Measurements from ENCODE around the gene SLC35D1.

GRCh38 chr1:67088440-67088839, 34.5 kb upstream of the SLC35D1 start:
- no peak for TF ChIP-seq POLR2A (IDR thresholded peaks at IDR 0.05; ENCODE audit: low read depth, low read length)
- no peak for TF ChIP-seq TAF1 (IDR thresholded peaks at IDR 0.05; ENCODE audit: borderline replicate concordance, low read depth, low read length)

Data from GM12892 (cell line).